GM15510 (cell line): ENCODE data around the gene JKAMP.

Experiments
- POLR2A ChIP-seq: IDR thresholded peaks from 3 replicates; pipeline ENCODE4 v1.6.1; 2011; ENCODE audit warnings: borderline replicate concordance; ENCODE audit not compliant: insufficient read length; ENCODE audit errors: extremely low read depth

JKAMP gene

DNA sequence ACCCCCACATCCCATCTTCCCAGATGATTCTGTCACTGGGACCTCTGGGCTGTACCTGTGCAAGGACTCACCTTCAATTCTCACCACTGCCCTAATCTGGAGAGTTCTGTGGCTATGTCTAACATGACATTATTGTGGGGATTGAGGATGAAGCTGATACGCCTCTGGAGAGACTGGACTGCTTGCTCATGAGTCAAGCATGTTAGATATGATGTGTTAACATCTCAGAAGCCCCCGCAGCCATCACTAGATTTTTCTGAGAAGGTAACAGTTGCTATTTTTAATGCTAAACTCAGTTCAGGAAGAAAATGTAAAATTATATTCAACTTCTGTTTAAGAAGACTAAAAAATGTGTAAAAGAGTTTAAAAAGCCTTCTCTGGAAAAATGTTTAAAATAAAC, 25.7 kb downstream of the JKAMP start:
- no peak for TF ChIP-seq POLR2A

GRCh38 chr14:59510966-59511365, 26.6 kb downstream of the JKAMP start:
- TF ChIP-seq POLR2A = no peak

DNA sequence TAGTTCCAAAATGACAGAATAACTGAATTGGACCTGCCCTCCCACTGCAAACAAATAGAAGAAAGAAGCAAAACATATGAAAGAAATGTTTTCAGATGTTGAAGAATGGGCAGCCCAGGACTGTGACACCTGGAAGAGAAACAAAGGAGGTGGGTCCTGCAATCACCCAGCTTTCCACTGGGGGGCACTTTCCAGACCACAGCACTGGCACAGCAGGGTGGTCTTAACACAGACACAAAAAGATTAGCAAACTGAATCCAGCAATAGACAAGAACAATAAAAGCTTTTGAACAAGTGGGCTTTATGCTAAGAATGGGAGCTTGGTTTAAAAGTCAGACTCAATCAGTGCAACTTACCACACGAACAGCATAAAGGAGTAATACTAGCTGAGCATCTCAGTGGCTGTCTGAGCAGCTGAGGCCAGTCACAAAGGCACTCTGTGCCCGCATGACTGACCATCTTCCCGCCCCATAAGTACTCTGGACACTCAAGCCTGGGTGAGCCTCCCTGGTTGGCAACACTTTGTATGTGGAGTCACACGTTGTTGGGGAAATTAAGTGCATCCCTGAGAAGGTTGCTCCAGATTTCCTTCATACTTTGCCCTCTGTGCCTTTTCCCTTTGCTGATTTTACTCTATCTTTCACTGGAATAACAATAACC, 27.7 kb downstream of the JKAMP start:
- no peak for TF ChIP-seq POLR2A

DNA sequence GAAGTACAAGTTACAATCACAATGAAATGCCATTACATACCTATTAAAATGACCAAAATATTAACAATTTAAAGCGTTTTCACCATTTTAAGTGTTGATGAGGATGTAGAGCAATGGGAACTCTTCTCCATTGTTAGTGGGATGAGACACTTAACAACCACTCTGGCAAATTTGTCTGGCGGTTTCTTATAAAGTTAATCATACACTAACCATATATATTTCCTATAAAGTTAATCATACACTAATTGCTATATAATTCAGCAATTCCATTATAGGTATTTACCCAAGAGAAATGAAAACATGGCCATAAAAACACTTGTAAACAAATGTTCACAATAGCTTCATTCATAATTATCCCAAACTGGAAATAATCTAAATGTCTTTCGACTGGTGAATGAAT, 35.9 kb downstream of the JKAMP start:
- TF ChIP-seq POLR2A = no peak

GRCh38 chr14:59529189-59529588, 44.9 kb downstream of the JKAMP start:
- TF ChIP-seq POLR2A = no peak

GRCh38 chr14:59530349-59530748, 46.0 kb downstream of the JKAMP start:
- TF ChIP-seq POLR2A = no peak

GRCh38 chr14:59532419-59532818, 48.1 kb downstream of the JKAMP start:
- TF ChIP-seq POLR2A = no peak

DNA sequence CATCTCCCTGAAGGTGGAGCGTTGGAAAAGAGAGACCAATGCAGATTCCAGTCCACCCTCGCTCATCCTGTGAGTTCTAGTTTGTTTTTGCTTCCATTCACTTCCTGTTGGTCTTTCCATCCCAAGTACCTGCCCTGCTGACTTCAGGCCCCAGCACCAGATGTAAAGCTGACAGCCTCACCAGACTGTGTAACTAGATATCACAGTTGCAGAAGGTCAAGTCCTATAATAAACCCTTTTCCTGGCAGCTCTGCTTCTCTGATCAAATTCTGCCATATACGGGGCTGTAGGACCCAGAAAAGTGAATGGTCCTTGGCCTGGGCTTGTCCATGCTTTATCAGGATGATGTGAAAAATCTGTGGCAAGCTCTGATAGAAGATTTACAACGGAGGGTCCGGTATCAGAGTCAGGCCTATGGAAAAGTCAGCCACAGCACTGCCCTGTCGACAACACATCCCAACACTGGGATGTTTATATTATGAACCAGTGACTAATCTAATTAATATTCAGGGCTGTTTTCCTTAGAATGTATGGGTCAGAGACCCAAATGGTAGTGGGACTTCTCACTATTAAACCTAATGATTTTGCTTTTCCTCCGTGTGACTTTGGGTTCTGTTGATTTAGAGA, 50.2 kb downstream of the JKAMP start:
- no peak for TF ChIP-seq POLR2A

GRCh38 chr14:59537476-59537875, 53.2 kb downstream of the JKAMP start:
- TF ChIP-seq POLR2A = no peak

DNA sequence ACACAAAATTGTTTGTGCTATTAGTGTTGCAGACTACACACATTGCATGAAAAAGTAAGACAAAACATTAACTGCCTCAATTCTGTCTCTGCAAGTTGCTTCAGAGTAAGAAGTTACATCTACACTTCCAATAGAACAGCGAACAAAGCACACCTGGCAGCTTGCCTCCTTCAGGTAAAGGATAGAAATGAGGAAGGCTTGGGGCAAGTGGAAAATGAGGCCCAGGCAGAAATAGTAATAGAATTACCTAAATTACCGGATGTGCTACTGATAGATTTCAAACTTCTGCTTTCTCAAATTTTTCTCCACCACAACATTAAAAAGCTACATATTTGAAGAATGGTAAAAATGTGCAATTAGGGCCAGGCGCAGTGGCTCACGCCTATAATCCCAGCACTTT, 54.6 kb downstream of the JKAMP start:
- no peak for TF ChIP-seq POLR2A

GRCh38 chr14:59540852-59541251, 56.5 kb downstream of the JKAMP start:
- TF ChIP-seq POLR2A = no peak

- TF ChIP-seq POLR2A = no peak
These were observed 57.4 kb downstream of the JKAMP start for GRCh38 chr14:59541731-59542130.

- TF ChIP-seq POLR2A = no peak
These were observed 59.6 kb downstream of the JKAMP start for GRCh38 chr14:59543873-59544272.

GRCh38 chr14:59547310-59547709, 63.0 kb downstream of the JKAMP start:
- no peak for TF ChIP-seq POLR2A
